Panc1 (cell line): ENCODE data around the gene PRRX1. TPM values are rescaled to one million over a fixed set of nuclear protein-coding genes. Genes with fewer than 3 reads are reported as not detected.

Experiments used
- ATAC-seq: fragments of 200-7000 bp; cut with Tn5 transposase; 2 replicates; pipeline ENCODE4 v1.9.1; 2020; ENCODE audit warnings: mild to moderate bottlenecking, moderate library complexity
- BruUV-seq: library from RNA; stranded (reverse); fragments of 400-500 nt; replicated peaks from 2 replicates; lab custom pipeline; 2021; lab: Mats Ljungman, UMichigan
- CTCF ChIA-PET: fragments of 300-600 bp; sonication (Branson Sonifier 250); formaldehyde crosslinking; loops from one replicate; lab custom pipeline; 2022; ENCODE audit warnings: antibody characterized with exemption; lab: Charles Lee
- POLR2A ChIA-PET: fragments of 300-600 bp; sonication (Branson Sonifier 250); formaldehyde crosslinking; loops from one replicate; lab custom pipeline; 2022; ENCODE audit warnings: antibody characterized with exemption; lab: Charles Lee
- DNase-seq: peaks from one replicate; pipeline ENCODE4 v3.0.0-alpha.2; 2010; ENCODE audit warnings: low read depth, low spot score
- H3K27ac ChIP-seq: 2 replicates; pipeline ENCODE4 v1.5.1; 2011; ENCODE audit warnings: mild to moderate bottlenecking, low read length, inconsistent platforms
- H3K27me3 ChIP-seq: fragments of 200-500 bp; sonication (Bioruptor generic); 2 replicates; pipeline ENCODE4 v1.6.0; 2014; ENCODE audit warnings: low read length, inconsistent platforms; ENCODE audit not compliant: control insufficient read depth, insufficient read depth
- H3K36me3 ChIP-seq: fragments of 200-500 bp; sonication (Bioruptor generic); 2 replicates; pipeline ENCODE4 v1.5.1; 2014; ENCODE audit warnings: inconsistent platforms, mild to moderate bottlenecking, low read length, moderate library complexity; ENCODE audit not compliant: control insufficient read depth, insufficient read depth
- H3K4me1 ChIP-seq: 2 replicates; pipeline ENCODE4 v1.5.1; 2011; ENCODE audit warnings: inconsistent platforms, mild to moderate bottlenecking, low read length, moderate library complexity; ENCODE audit not compliant: control insufficient read depth, insufficient read depth
- H3K4me3 ChIP-seq, 2 experiments: 2 replicates each; pipeline ENCODE4 v1.5.1; 2011 to 2012; ENCODE audit warnings: low read depth in 2 of 2, low read length in 2 of 2, mild to moderate bottlenecking in 2 of 2, inconsistent platforms in 1 of 2, moderate library complexity in 1 of 2
- H3K9me3 ChIP-seq: fragments of 200-500 bp; sonication (Bioruptor generic); 2 replicates; pipeline ENCODE4 v1.5.1; 2014; ENCODE audit warnings: low read depth, mild to moderate bottlenecking, inconsistent platforms, low read length, moderate library complexity; ENCODE audit not compliant: control insufficient read depth, insufficient read depth
- CTCF ChIP-seq: fragments of 450-650 bp; IDR thresholded peaks from 2 replicates; pipeline ENCODE4 v1.5.1; 2017; ENCODE audit warnings: mild to moderate bottlenecking
- POLR2AphosphoS5 ChIP-seq: IDR thresholded peaks from 2 replicates; pipeline ENCODE4 v1.6.1; 2012; ENCODE audit warnings: mild to moderate bottlenecking, low read depth, low read length, moderate library complexity
- REST ChIP-seq, 2 experiments: IDR thresholded peaks; 2 replicates each; pipeline ENCODE4 v1.6.1; 2011 to 2012; ENCODE audit warnings: low read depth in 2 of 2, control low read depth in 1 of 2, low read length in 1 of 2, mild to moderate bottlenecking in 1 of 2, moderate library complexity in 1 of 2; ENCODE audit not compliant: insufficient read depth in 1 of 2
- SIN3A ChIP-seq: IDR thresholded peaks from 2 replicates; pipeline ENCODE4 v1.6.1; 2012; ENCODE audit warnings: low read depth, mild to moderate bottlenecking, low read length, moderate library complexity, borderline replicate concordance; ENCODE audit not compliant: insufficient read depth
- TCF7L2 ChIP-seq: IDR thresholded peaks from 2 replicates; pipeline ENCODE4 v1.6.1; 2011; ENCODE audit warnings: mild to moderate bottlenecking, low read depth, low read length, inconsistent platforms
- in situ Hi-C: cut with HindIII; loops from 2 replicates; pipeline ENCODE4 v1.10.0; 2016; ENCODE audit warnings: low sequenced_read_pairs, low pct_unique_long_range_greater_than_20kb
- intact Hi-C: fragments of 100-400 bp; cut with micrococcal nuclease; formaldehyde crosslinking; loops from one replicate; pipeline ENCODE4 v1.10.0; 2022; ENCODE audit not compliant: unreplicated experiment
- total RNA-seq: library from RNA; stranded (reverse); gene quantifications from one replicate; pipeline ENCODE4 v1.2.1, GENCODE V29; 2021; ENCODE audit not compliant: unreplicated experiment

Gene PRRX1
- total RNA-seq, 1 experiment from 2014 or later = 0.69 TPM

GRCh38 chr1:170758992-170759391, 95.1 kb downstream of the PRRX1 start:
- intact Hi-C loops (no loop called here), in situ Hi-C loops (no loop called here)
- DNase-seq (no peak), ATAC-seq (no peak)
- Histone ChIP-seq H3K4me3 (no peak overlapping the region), H3K27me3 (no peaks in the 10 kb centered on the region), H3K4me1 (no peaks in the 10 kb centered on the region), H3K36me3 (no peaks in the 10 kb centered on the region), H3K9me3 (no peaks in the 10 kb centered on the region), H3K27ac (no peak overlapping the region)
- POLR2A ChIA-PET = no interaction called here
- CTCF ChIA-PET = no interaction called here
- no TSS peak for BruUV-seq
- TF ChIP-seq TCF7L2 (no peak), SIN3A (no peak), CTCF (no peak), REST (IDR thresholded peaks at IDR 0.05; ENCODE audit: insufficient read depth in 1 of 2, low read depth in 2 of 2, low read length in 1 of 2) (no peak), POLR2AphosphoS5 (no peak)

DNA sequence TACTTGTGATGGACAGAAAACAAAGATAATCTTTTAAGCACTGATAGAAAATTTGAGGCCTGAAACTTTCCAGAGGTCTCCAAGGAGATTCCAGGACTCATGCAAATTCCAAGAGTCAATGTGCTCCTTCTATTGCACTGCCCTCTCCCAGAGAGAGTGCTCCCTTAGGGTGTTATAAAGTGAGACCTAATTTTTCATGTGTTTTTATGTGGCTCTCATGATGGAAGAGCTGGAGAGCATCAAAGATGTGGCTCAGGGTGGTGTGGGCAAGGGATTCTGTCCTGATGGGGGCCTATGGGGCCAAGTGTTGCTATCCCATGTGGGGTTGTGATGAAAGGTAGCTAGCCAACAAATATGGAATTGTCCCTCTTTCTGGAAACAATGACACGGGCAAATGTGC, 101.3 kb downstream of the PRRX1 start:
- DNase-seq (no peak), ATAC-seq (no peak)
- ChIA-PET CTCF (no interaction called here), POLR2A (no interaction called here)
- Histone ChIP-seq H3K27ac (no peak overlapping the region), H3K9me3 (no peaks in the 10 kb centered on the region), H3K36me3 (no peaks in the 10 kb centered on the region), H3K27me3 (no peaks in the 10 kb centered on the region), H3K4me3 (no peak overlapping the region), H3K4me1 (no peaks in the 10 kb centered on the region)
- in situ Hi-C loops = no loop called here
- TF ChIP-seq POLR2AphosphoS5 = no peak
- TF ChIP-seq REST (IDR thresholded peaks at IDR 0.05; ENCODE audit: insufficient read depth in 1 of 2, low read depth in 2 of 2, low read length in 1 of 2) = no peak
- TF ChIP-seq CTCF = no peak
- no peak for TF ChIP-seq SIN3A
- no peak for TF ChIP-seq TCF7L2
- intact Hi-C loops = no loop called here
- BruUV-seq = no TSS peak
